GM21360 (cell line): ENCODE measurements around the gene KLHL17.

Experiments used
- ATAC-seq: cut with Tn5 transposase; IDR thresholded peaks from one replicate; pipeline ENCODE4 v1.9.1; 2021; ENCODE audit warnings: mild to moderate bottlenecking, moderate library complexity; ENCODE audit not compliant: unreplicated experiment

The KLHL17 gene

DNA sequence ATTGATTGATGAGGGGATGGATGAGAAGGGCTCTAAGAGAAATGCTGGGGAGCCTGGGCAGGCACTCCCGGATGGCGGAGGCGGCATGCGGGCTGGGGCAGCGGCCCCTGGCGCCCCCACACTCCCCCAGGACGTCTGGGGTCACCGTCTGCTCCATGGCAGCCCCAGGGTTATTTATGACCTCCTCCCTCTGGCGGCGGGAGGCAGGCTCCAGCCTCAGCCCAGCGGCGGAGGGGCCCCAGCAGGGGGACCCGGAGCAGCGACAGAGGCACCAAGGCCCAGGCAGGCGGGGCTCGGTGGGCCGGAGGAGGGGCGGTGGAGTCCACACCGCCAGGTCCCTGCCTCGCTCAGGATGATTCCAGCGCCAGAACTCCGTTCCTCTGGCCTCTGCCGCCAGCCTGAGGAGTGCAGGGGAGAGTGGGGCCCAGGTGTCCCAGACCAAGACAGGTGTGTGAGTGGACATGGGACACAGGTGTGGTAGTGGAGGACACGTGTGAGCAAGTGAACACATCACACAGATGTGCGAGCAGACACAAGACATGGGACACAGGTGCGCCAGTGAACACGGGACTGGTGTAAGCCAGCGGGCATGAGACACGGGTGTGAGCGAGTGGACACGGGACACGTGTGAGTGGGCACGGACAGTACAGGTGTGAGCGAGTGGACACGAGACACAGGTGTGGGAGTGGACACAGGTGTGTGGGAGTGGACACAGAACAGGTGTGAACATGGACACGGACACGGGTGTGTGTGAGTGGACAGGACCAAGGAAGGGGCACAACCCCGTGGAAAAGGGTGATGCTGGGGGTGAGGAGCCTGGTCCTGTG is 39.2 kb upstream of the KLHL17 start:
- no peak for ATAC-seq

DNA sequence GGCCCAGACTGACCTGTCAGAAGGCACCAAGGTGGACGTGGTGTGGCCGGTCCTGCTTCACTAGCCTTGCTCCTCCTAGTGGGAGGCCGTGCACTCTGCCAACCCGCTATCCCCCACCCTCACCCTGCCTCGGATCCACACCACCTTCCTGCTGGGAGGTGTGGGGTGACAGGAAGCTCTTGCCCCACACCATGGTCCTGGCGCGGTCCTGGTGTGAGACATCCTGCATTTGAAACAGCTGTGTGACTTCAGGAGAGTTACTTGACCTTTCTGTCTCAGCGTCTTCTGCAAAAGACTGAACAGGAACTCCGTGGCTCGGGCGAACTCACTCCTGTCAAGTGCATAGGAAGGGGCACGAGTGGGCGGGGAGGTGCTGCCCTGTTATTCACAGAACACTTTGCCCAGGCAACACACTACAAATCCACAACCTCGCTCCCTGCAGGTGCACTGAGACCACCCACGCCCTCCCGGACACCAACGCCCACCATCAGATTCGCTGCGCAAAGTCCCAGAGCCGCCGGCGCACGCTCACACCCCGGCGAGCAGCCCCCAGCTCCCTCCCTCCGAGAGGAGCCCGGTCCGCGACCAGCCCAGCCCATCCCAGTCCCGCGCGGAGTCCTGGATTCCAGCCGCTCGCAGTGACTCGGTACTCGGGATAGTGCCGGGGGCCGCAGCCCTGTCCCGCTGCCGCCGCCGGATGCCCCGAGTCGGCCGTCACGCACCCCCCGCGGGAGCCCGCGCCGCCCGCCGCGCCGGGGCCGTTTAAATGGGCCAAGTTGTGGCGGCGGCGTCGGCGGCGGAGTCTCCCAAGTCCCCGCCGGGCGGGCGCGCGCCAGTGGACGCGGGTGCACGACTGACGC is 37.0 kb upstream of the KLHL17 start, which contains the start of gene SAMD11:
TSS of gene SAMD11 (plus strand) at position 793 of the 860 bp plus-strand sequence. CDS start 509 bp downstream, outside the sequence.
- no peak for ATAC-seq

DNA sequence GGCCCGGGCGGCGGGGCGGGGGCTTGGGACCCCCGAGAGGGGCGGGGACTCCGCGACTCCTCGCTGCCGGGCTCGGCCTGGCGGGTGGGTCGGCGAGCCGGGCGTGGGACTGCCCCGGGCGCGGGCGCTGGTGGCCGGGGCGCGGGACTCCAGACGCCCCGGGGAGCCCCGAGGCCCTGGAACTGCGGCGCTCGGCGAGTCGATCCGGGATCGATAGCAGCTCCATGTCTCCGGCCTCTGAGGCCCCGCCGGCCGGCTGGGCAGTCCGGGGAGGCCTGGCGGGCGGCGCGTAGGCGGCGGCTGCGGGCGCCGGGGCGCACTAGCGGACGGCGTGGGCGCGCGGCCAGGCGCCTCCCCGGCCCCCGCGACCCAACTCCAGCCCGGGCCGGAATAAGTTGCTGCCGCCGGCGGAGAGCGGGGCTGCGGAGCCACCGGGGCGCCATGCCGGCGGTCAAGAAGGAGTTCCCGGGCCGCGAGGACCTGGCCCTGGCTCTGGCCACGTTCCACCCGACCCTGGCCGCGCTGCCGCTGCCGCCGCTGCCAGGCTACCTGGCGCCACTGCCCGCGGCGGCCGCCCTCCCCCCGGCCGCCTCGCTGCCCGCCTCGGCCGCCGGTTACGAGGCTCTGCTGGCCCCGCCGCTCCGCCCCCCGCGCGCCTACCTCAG is 36.3 kb upstream of the KLHL17 start:
- no peak for ATAC-seq

GRCh38 chr1:924656-925560 is 35.5 kb upstream of the KLHL17 start:
- ATAC-seq = no peak

DNA sequence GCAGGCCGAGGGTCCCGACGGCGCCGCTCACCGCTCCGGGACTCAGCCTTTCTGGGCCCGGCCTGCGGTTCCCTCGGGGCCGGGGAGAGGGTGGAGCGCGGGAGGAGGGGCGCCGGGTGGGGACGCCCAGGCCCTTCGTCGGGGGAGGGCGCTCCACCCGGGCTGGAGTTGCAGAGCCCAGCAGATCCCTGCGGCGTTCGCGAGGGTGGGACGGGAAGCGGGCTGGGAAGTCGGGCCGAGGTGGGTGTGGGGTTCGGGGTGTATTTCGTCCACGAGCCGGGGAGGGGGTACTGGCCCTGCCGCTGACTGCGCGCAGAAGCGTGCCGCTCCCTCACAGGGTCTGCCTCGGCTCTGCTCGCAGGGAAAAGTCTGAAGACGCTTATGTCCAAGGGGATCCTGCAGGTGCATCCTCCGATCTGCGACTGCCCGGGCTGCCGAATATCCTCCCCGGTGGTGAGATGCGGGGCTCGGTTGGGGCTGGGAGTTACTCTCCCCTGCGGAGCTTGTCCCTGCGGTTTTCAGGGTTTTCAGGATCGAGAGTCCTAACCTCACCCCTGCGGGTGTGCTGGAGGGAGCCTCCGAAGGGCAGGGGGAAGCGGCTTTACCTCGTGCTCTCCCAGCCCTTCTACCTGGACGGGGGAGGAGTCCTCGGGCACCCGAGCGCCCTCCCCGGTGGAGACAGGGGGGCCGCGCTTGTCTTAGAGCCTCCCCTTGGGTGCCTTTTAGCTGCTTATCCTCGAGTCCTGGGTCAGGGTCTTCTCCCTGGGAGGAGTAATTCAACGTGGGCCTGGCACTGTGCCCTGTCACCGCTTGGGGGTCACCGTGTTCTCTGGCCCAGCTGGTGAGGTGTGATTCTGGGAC is 34.6 kb upstream of the KLHL17 start:
- ATAC-seq = no peak

DNA sequence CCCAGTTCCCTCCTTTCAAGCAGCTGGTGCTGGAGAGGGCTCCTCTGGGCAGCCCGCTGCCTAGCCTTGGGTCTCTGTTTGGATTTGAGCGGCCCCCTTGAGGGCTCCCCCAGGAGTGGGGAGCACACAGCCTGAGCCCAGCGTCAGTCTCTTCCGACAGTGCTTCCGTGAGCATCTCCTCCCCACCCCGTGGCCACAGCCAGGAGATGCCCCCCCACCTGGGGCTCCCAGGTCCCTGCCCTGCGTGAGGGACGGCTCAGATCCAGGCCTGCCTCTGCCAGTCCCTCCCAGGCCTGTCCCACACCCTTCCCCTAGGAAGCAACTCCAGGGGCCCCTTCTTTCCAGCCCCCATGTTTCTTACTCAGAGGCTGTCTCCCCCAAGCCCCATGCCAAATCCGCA is 33.1 kb upstream of the KLHL17 start:
- ATAC-seq = no peak

- no peak for ATAC-seq
These were observed 32.6 kb upstream of the KLHL17 start for GRCh38 chr1:927748-928147.

- ATAC-seq = no peak
These were observed 31.3 kb upstream of the KLHL17 start for GRCh38 chr1:928825-929661.

DNA sequence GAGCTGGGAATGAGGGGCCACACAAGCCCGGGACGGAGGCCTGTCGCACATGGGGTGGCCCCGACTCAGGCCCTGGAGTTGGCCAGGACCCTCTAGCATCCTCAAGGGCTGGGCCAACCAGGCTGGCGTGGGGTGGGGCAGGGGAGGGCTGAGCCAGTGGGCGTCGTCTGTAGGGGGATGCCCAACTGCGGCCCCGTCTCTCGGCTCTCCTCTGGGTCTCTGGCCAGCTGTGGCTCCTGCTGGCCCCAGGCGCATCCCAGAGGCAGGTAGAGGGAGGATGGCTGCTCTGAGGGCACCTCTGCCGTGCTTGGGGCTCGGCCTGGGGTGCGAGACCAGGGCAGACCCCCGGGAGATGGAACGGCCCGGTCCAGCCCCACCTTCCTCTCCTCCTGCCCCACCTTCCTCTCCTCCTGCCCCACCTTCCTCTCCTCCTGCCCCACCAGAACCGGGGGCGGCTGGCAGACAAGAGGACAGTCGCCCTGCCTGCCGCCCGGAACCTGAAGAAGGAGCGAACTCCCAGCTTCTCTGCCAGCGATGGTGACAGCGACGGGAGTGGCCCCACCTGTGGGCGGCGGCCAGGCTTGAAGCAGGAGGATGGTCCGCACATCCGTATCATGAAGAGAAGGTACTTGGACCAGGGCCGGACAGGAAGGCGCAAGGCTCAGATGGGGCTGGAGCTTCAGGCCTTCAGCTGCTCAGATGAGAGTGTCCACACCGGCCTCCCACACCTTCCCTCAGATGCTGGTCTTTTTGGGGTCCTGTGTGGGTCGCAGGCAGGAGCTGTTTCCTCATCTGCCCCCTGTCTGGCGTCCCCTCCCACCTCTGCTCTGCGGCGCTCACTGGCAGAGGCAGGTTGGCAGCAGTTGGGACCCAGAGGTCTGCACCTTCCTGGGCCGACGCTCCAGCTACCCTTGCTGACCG is 30.4 kb upstream of the KLHL17 start:
- no peak for ATAC-seq

- no peak for ATAC-seq
These were observed 29.7 kb upstream of the KLHL17 start for GRCh38 chr1:930633-931138.

DNA sequence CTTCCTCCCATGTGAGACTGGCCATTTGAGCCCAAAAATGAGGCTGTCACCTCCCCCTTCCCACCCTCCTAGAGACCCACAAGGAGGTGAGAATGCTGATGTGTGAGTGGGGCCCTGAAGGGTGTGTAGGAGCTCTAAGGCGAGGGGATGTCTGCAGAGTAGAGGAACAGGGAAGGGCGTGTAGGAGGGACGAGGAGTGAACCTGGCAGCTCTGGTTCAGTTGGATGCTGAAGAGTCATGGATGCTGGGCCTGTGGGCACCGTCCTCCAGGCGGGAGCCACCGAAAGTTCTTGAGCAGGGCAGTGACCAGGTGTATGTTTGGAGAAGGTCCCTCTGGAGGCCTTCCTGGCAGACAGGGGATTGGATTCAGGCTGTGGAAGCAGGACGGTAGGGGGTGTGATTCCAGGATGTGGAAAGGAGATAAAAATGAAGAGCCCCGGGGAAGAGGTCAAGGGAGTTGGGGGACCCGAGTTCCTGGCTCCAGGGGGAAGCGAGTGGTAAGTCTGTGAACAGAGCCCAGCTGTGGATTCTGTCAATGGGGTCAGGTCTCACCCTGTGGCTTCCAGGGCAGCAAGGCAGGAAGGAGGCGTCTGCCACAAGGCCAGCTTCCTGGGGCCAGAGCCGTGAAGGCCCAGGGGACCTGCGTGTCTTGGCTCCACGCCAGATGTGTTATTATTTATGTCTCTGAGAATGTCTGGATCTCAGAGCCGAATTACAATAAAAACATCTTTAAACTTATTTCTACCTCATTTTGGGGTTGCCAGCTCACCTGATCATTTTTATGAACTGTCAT is 28.8 kb upstream of the KLHL17 start:
- no peak for ATAC-seq

- ATAC-seq = no peak
These were observed 28.2 kb upstream of the KLHL17 start for GRCh38 chr1:932173-932510.

- ATAC-seq = no peak
These were observed 27.4 kb upstream of the KLHL17 start for GRCh38 chr1:932776-933602.

DNA sequence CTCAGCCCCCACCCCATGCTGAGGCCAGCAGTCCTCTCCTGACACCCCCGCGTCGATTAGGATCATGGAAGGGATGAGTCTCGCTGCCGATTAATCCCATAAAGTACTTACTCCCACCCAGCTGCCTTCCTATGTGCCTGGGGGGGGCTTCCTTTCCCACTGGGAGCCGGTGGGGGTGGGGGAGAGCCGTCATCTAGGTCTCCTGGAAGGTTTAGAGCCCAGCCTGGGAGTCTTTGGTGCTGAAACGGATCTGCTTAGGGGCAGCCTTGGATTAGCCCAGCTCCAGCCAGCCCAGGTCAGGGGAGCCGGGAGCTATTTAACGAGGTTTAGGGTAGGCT is 26.8 kb upstream of the KLHL17 start:
- no peak for ATAC-seq

- no peak for ATAC-seq
These were observed 25.2 kb upstream of the KLHL17 start for GRCh38 chr1:934991-935750.
